ENCODE data around the gene CAMTA1. TPM values are rescaled to one million over a fixed set of nuclear protein-coding genes. Genes with fewer than 3 reads are reported as not detected.

The CAMTA1 gene
- total RNA-seq, 1 experiment from 2014 or later = 69.5 TPM

DNA sequence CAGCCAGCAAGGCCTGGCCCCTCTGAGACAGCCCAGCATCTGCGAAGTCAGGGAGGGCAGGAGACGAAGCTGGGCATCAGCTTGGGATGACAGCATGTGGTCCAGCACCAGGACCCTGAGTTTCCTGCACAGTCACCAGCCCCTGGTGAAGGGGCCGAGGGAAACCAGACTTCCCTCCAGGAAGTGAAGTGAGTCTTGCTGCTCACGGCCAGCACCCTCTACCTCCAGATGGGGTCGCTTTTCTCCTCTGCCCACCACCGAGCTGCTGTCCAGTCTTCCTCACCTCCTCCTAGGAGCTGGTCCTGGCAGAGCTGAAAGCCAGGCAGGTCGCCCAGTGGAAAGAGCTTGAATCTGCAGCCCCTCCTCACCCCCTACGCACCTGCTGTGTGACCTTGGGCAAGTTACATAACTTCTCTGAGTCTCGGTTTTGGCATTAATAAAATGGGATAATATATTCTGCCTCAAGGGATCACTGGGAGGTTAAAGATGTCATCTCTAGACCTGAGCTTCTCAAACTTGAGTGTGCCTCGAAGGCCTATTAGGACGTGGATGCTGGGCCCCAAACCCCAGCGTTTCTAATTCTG, 867.4 kb downstream of the CAMTA1 start (continued):
- TF ChIP-seq EZH2phosphoT487 (IDR thresholded peaks at IDR 0.05; ENCODE audit: borderline replicate concordance) = no peak
- TF ChIP-seq EZH2 (IDR thresholded peaks at IDR 0.05) = no peak
- TF ChIP-seq CEBPB (IDR thresholded peaks at IDR 0.05; ENCODE audit: low read depth) = no peak
- TF ChIP-seq POLR2AphosphoS5 (IDR thresholded peaks at IDR 0.05; ENCODE audit: low read depth, low read length) = no peak
- no peak for TF ChIP-seq YY1 (IDR thresholded peaks at IDR 0.05; ENCODE audit: extremely low read depth, insufficient replicate concordance, low read depth, low read length)
- TF ChIP-seq, protein P1, sequence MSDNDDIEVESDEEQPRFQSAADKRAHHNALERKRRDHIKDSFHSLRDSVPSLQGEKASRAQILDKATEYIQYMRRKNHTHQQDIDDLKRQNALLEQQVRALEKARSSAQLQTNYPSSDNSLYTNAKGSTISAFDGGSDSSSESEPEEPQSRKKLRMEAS (IDR thresholded peaks at IDR 0.05) = no peak
- TF ChIP-seq SIN3A (IDR thresholded peaks at IDR 0.05; ENCODE audit: low read depth) = no peak
- no peak for TF ChIP-seq SRF (IDR thresholded peaks at IDR 0.05; ENCODE audit: low read depth)
- TF ChIP-seq ELF1 (IDR thresholded peaks at IDR 0.05; ENCODE audit: borderline replicate concordance, low read depth) = no peak

DNA sequence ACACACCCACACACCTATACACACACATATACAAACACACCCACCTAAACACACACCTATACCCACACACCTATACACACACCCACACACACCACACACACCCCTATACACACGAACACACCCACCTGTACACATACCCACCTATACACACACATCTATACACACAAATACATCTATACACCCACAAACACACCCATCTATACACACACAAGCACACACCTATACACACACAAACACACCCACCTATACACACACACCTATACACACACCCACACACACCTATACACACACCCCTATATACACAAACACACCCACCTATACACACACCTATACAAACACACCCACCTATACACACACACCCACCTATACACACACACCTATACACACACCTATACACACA, 869.5 kb downstream of the CAMTA1 start:
- H3K4me3 ChIP-seq (replicated peaks in 1 of 2; ENCODE audit: low read depth in 1 of 2, low read length in 2 of 2) = no peak overlapping the region
- no peak overlapping the region for H2AFZ ChIP-seq (ENCODE audit: low read depth, low read length, poor library complexity, severe bottlenecking)
- H3K9me2 ChIP-seq (ENCODE audit: insufficient read depth) = no peaks in the 10 kb centered on the region
- TF ChIP-seq FOSL1 (IDR thresholded peaks at IDR 0.05; ENCODE audit: low read depth) (no peak), SP1 (IDR thresholded peaks at IDR 0.05; ENCODE audit: low read depth) (no peak), CEBPB (IDR thresholded peaks at IDR 0.05; ENCODE audit: low read depth) (no peak), JUND (IDR thresholded peaks at IDR 0.05) (no peak), SIN3A (IDR thresholded peaks at IDR 0.05; ENCODE audit: low read depth) (no peak), SRF (IDR thresholded peaks at IDR 0.05; ENCODE audit: low read depth) (no peak), TCF7L2 (IDR thresholded peaks at IDR 0.05; ENCODE audit: borderline replicate concordance, extremely low read depth, insufficient read depth, insufficient read length) (no peak), CBX3 (IDR thresholded peaks at IDR 0.05; ENCODE audit: low read depth) (no peak)
- TF ChIP-seq, protein P2, sequence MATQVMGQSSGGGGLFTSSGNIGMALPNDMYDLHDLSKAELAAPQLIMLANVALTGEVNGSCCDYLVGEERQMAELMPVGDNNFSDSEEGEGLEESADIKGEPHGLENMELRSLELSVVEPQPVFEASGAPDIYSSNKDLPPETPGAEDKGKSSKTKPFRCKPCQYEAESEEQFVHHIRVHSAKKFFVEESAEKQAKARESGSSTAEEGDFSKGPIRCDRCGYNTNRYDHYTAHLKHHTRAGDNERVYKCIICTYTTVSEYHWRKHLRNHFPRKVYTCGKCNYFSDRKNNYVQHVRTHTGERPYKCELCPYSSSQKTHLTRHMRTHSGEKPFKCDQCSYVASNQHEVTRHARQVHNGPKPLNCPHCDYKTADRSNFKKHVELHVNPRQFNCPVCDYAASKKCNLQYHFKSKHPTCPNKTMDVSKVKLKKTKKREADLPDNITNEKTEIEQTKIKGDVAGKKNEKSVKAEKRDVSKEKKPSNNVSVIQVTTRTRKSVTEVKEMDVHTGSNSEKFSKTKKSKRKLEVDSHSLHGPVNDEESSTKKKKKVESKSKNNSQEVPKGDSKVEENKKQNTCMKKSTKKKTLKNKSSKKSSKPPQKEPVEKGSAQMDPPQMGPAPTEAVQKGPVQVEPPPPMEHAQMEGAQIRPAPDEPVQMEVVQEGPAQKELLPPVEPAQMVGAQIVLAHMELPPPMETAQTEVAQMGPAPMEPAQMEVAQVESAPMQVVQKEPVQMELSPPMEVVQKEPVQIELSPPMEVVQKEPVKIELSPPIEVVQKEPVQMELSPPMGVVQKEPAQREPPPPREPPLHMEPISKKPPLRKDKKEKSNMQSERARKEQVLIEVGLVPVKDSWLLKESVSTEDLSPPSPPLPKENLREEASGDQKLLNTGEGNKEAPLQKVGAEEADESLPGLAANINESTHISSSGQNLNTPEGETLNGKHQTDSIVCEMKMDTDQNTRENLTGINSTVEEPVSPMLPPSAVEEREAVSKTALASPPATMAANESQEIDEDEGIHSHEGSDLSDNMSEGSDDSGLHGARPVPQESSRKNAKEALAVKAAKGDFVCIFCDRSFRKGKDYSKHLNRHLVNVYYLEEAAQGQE (IDR thresholded peaks at IDR 0.05; ENCODE audit: low read depth) = no peak
- TF ChIP-seq, protein P1 (IDR thresholded peaks at IDR 0.05) = no peak
- TF ChIP-seq, protein P3, sequence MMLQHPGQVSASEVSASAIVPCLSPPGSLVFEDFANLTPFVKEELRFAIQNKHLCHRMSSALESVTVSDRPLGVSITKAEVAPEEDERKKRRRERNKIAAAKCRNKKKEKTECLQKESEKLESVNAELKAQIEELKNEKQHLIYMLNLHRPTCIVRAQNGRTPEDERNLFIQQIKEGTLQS (IDR thresholded peaks at IDR 0.05) = no peak
- no peaks in the 10 kb centered on the region for H3K4me1 ChIP-seq (ENCODE audit: control insufficient read depth in 1 of 2, insufficient read depth in 2 of 2, low read length in 2 of 2)
- no peaks in the 10 kb centered on the region for H3K79me2 ChIP-seq (ENCODE audit: insufficient read depth, low read length)
- BruUV-seq (replicated peaks) = no TSS peak
- intact Hi-C loops (cut with micrococcal nuclease) = no loop called here
- no peak overlapping the region for H3K9ac ChIP-seq (ENCODE audit: low read length)
- no peaks in the 10 kb centered on the region for H3K27me3 ChIP-seq (ENCODE audit: insufficient read depth, low read length)
- no peaks in the 10 kb centered on the region for H3K9me3 ChIP-seq (ENCODE audit: control insufficient read depth in 1 of 2, insufficient read depth in 1 of 2, low read depth in 1 of 2, low read length in 2 of 2)
- ChIA-PET POLR2A (no interaction called here), RAD21 (ENCODE audit: low non-redundant PET in 1 of 2, low total read pairs in 2 of 2, uncharacterized antibody in 2 of 2, unreplicated experiment in 2 of 2) (no interaction called here), CTCF (no interaction called here)
- DNase-seq (ENCODE audit: low read depth, low spot score) (no peak), ATAC-seq (no peak)
- H3K27ac ChIP-seq (ENCODE audit: low read depth, low read length) = no peak overlapping the region
- no peaks in the 10 kb centered on the region for H4K20me1 ChIP-seq (ENCODE audit: insufficient read depth)
- H3K36me3 ChIP-seq (ENCODE audit: control insufficient read depth in 1 of 2, insufficient read depth in 2 of 2, low read length in 2 of 2) = no peaks in the 10 kb centered on the region
- H3K4me2 ChIP-seq (ENCODE audit: low read length) = no peak overlapping the region

Measured in HCT116 (cell line).